MM.1S (cell line): Measurements from ENCODE around the gene NXPH4.

Experiments
- EZH2 ChIP-seq: fragments of 300-600 bp; sonication (generic); optimal IDR thresholded peaks from 2 replicates; pipeline ENCODE3; 2017; ENCODE audit warnings: low read depth, mild to moderate bottlenecking, antibody characterized with exemption, low read length, mixed read lengths
- EZH2phosphoT487 ChIP-seq: fragments of 300-600 bp; sonication (generic); IDR thresholded peaks from 2 replicates; pipeline ENCODE4 v1.6.1; 2018; ENCODE audit warnings: antibody characterized with exemption, low read length
- TF ChIP-seq, protein P1 (sequence below): fragments of 300-600 bp; sonication (generic); IDR thresholded peaks from 2 replicates; pipeline ENCODE4 v1.5.1; 2016; ENCODE audit warnings: antibody characterized with exemption, low read length, mixed read lengths

- TF ChIP-seq, protein P1, sequence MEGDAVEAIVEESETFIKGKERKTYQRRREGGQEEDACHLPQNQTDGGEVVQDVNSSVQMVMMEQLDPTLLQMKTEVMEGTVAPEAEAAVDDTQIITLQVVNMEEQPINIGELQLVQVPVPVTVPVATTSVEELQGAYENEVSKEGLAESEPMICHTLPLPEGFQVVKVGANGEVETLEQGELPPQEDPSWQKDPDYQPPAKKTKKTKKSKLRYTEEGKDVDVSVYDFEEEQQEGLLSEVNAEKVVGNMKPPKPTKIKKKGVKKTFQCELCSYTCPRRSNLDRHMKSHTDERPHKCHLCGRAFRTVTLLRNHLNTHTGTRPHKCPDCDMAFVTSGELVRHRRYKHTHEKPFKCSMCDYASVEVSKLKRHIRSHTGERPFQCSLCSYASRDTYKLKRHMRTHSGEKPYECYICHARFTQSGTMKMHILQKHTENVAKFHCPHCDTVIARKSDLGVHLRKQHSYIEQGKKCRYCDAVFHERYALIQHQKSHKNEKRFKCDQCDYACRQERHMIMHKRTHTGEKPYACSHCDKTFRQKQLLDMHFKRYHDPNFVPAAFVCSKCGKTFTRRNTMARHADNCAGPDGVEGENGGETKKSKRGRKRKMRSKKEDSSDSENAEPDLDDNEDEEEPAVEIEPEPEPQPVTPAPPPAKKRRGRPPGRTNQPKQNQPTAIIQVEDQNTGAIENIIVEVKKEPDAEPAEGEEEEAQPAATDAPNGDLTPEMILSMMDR, result no peak
- no peak for TF ChIP-seq EZH2phosphoT487
- no peak for TF ChIP-seq EZH2
These were observed 39.7 kb upstream of the NXPH4 start for GRCh38 chr12:57176846-57177245.
